Measurements from ENCODE around the gene SIAH3. TPM values are rescaled to one million over a fixed set of nuclear protein-coding genes. Genes with fewer than 3 reads are reported as not detected.

Gene SIAH3
- total and polyA plus RNA-seq, 10 of the 15 experiments (the other 5 are each of a cell fraction or from before 2014, with no cell fraction given): not detected

DNA sequence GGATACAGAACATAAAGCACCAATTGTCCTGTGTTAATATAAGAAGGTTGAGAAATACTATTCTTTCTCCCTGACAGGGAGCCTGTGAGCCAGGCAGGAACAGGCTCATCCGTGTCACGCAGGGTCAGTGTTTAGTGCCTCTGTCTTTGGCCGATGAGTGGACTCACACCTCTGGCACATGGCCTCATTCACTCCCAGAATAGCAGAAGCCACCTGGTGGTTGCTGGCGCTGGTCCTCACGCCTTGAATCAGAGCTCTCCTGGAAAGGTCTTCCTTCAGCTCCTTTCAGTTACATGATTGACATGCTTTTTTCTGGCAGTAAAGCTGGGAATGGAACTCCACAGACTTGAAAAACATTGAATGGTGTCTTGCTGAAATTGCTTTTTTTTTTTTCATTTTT, 28.1 kb upstream of the SIAH3 start (continued):
- TF ChIP-seq, protein P1, sequence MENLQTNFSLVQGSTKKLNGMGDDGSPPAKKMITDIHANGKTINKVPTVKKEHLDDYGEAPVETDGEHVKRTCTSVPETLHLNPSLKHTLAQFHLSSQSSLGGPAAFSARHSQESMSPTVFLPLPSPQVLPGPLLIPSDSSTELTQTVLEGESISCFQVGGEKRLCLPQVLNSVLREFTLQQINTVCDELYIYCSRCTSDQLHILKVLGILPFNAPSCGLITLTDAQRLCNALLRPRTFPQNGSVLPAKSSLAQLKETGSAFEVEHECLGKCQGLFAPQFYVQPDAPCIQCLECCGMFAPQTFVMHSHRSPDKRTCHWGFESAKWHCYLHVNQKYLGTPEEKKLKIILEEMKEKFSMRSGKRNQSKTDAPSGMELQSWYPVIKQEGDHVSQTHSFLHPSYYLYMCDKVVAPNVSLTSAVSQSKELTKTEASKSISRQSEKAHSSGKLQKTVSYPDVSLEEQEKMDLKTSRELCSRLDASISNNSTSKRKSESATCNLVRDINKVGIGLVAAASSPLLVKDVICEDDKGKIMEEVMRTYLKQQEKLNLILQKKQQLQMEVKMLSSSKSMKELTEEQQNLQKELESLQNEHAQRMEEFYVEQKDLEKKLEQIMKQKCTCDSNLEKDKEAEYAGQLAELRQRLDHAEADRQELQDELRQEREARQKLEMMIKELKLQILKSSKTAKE (IDR thresholded peaks at IDR 0.05; ENCODE audit: low read depth, poor library complexity, severe bottlenecking): no peak

GRCh38 chr13:45878966-45879365, 27.4 kb upstream of the SIAH3 start:
- Histone ChIP-seq H3K9ac (ENCODE audit: control insufficient read depth, insufficient read depth, low read length) (no peak overlapping the region), H3K4me2 (ENCODE audit: control insufficient read depth, insufficient read depth) (no peak overlapping the region), H3K9me3 (replicated peaks; ENCODE audit: control insufficient read depth, insufficient read depth, low read length) (no peaks in the 10 kb centered on the region), H3K4me1 (ENCODE audit: control insufficient read depth, insufficient read depth, low read length) (no peaks in the 10 kb centered on the region), H3K36me3 (ENCODE audit: control insufficient read depth in 2 of 2, insufficient read depth in 2 of 2, low read length in 1 of 2) (no peaks in the 10 kb centered on the region), H4K20me1 (ENCODE audit: control insufficient read depth, insufficient read depth) (no peaks in the 10 kb centered on the region), H3K27me3 (replicated peaks in 1 of 2; ENCODE audit: control insufficient read depth in 2 of 2, insufficient read depth in 2 of 2, low read length in 1 of 2) (peaks cover 3 to 6% of the 10 kb centered on the region in 2 experiments; a peak in 3 of 4 replicates), H3K4me3 (no peak overlapping the region), H2AFZ (ENCODE audit: control insufficient read depth, low read depth, low read length) (no peak overlapping the region), H3K27ac (ENCODE audit: control insufficient read depth, insufficient read depth) (no peak overlapping the region), H3K79me2 (ENCODE audit: control insufficient read depth, insufficient read depth, low read length) (no peaks in the 10 kb centered on the region)
- WGBS (ENCODE audit: insufficient coverage, insufficient replicate concordance, low lambda C conversion rate, missing lambda C conversion rate): 16% methylated on average over 5 of the region's 5 CpGs
- SMC1A ChIA-PET (ENCODE audit: uncharacterized antibody, unreplicated experiment): interaction anchor here (0.6 to 1.8 kb wide), 3 partner anchors 39 to 255 kb away, joined by 3 to 5 read pairs (median 5); no protein-coding TSS in a partner anchor
- DNase-seq (ENCODE audit: low read depth, low spot score) (no peak), ATAC-seq (no peak), FAIRE-seq (peak; percentile 57)
- intact Hi-C loops (cut with micrococcal nuclease; ENCODE audit: unreplicated experiment): loop anchor here (1.0 kb wide), 1 partner anchor 72 kb away; no protein-coding TSS in a partner anchor
- RAD21 ChIA-PET (ENCODE audit: unreplicated experiment): interaction anchor here (1.2 kb wide), 1 partner anchor 71 kb away, joined by 3 read pairs; no protein-coding TSS in a partner anchor
- in situ Hi-C loops (cut with MboI): no loop called here
- POLR2A ChIA-PET: interaction anchor here (0.6 kb wide), 1 partner anchor 662 kb away, joined by 3 read pairs; no protein-coding TSS in a partner anchor
- CTCF ChIA-PET: interaction anchor here (1.2 to 2.6 kb wide), 2 partner anchors 31 to 72 kb away, joined by 4 to 13 read pairs; no protein-coding TSS in a partner anchor
- BruUV-seq (replicated peaks): no TSS peak
- TF ChIP-seq ZNF274 (IDR thresholded peaks at IDR 0.05; ENCODE audit: insufficient read depth, insufficient read length) (no peak), RB1 (IDR thresholded peaks at IDR 0.05; ENCODE audit: borderline replicate concordance) (no peak), ZNF622 (IDR thresholded peaks at IDR 0.05) (no peak), USF1 (IDR thresholded peaks at IDR 0.05; ENCODE audit: borderline replicate concordance, extremely low read length, insufficient read depth, low read depth, low read length) (no peak), CEBPB (IDR thresholded peaks at IDR 0.05; ENCODE audit: borderline replicate concordance in 1 of 2, low read depth in 2 of 2, low read length in 2 of 2) (no peak), ESRRA (IDR thresholded peaks at IDR 0.05; ENCODE audit: low read length) (no peak), JUND (IDR thresholded peaks at IDR 0.05; ENCODE audit: low read depth, low read length) (no peak), RFX5 (IDR thresholded peaks at IDR 0.05; ENCODE audit: low read depth, low read length) (no peak), NFYB (IDR thresholded peaks at IDR 0.05; ENCODE audit: insufficient read depth, low read depth, low read length) (no peak), ZNF24 (IDR thresholded peaks at IDR 0.05) (no peak), E4F1 (IDR thresholded peaks at IDR 0.05; ENCODE audit: borderline replicate concordance, partially characterized antibody) (no peak), ZBED1 (IDR thresholded peaks at IDR 0.05; ENCODE audit: borderline replicate concordance) (no peak), KAT2A (conservative IDR thresholded peaks at IDR 0.05; ENCODE audit: control insufficient read depth, low read depth, low read length) (no peak), TARDBP (IDR thresholded peaks at IDR 0.05; ENCODE audit: borderline replicate concordance) (no peak)
- TF ChIP-seq, protein P2, sequence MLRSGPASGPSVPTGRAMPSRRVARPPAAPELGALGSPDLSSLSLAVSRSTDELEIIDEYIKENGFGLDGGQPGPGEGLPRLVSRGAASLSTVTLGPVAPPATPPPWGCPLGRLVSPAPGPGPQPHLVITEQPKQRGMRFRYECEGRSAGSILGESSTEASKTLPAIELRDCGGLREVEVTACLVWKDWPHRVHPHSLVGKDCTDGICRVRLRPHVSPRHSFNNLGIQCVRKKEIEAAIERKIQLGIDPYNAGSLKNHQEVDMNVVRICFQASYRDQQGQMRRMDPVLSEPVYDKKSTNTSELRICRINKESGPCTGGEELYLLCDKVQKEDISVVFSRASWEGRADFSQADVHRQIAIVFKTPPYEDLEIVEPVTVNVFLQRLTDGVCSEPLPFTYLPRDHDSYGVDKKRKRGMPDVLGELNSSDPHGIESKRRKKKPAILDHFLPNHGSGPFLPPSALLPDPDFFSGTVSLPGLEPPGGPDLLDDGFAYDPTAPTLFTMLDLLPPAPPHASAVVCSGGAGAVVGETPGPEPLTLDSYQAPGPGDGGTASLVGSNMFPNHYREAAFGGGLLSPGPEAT (IDR thresholded peaks at IDR 0.05; ENCODE audit: low read depth): no peak

All from GM12878 (cell line).